ENCODE results near the gene RRP7A.
"Not testable (repeated sequence)": the region's sequence is repeated elsewhere in the genome, so short reads cannot be mapped to it uniquely, and the experiment has no call there.

The RRP7A gene

GRCh38 chr22:42533638-42533977, 14.0 kb upstream of the RRP7A start:
- Histone ChIP-seq H3K27ac (ENCODE audit: low read length) (no peak overlapping the region), H3K27me3 (ENCODE audit: control insufficient read depth, insufficient read depth, low read length) (peaks cover 6% of the 10 kb centered on the region), H3K4me3 (ENCODE audit: low read length) (no peak overlapping the region), H3K9me3 (ENCODE audit: control insufficient read depth, low read depth, low read length) (no peaks in the 10 kb centered on the region), H3K36me3 (ENCODE audit: control insufficient read depth, low read depth, low read length) (no peaks in the 10 kb centered on the region), H3K4me1 (ENCODE audit: control insufficient read depth, low read depth, low read length) (no peaks in the 10 kb centered on the region), H3K9ac (ENCODE audit: low read length) (no peak overlapping the region)

- not testable (repeated sequence) for H3K4me3 ChIP-seq (ENCODE audit: low read length); H3K9me3 ChIP-seq (ENCODE audit: control insufficient read depth, low read depth, low read length); H3K36me3 ChIP-seq (ENCODE audit: control insufficient read depth, low read depth, low read length); H3K4me1 ChIP-seq (ENCODE audit: control insufficient read depth, low read depth, low read length); H3K27ac ChIP-seq (ENCODE audit: low read length); H3K9ac ChIP-seq (ENCODE audit: low read length); H3K27me3 ChIP-seq (ENCODE audit: control insufficient read depth, insufficient read depth, low read length)
Observed at GRCh38 chr22:42531401-42532084, 11.9 kb upstream of the RRP7A start.

- not testable (repeated sequence) for H3K9ac ChIP-seq (ENCODE audit: low read length); H3K36me3 ChIP-seq (ENCODE audit: control insufficient read depth, low read depth, low read length); H3K9me3 ChIP-seq (ENCODE audit: control insufficient read depth, low read depth, low read length); H3K4me1 ChIP-seq (ENCODE audit: control insufficient read depth, low read depth, low read length); H3K27ac ChIP-seq (ENCODE audit: low read length); H3K27me3 ChIP-seq (ENCODE audit: control insufficient read depth, insufficient read depth, low read length); H3K4me3 ChIP-seq (ENCODE audit: low read length)
Observed at GRCh38 chr22:42529435-42529834, 9.8 kb upstream of the RRP7A start.

DNA sequence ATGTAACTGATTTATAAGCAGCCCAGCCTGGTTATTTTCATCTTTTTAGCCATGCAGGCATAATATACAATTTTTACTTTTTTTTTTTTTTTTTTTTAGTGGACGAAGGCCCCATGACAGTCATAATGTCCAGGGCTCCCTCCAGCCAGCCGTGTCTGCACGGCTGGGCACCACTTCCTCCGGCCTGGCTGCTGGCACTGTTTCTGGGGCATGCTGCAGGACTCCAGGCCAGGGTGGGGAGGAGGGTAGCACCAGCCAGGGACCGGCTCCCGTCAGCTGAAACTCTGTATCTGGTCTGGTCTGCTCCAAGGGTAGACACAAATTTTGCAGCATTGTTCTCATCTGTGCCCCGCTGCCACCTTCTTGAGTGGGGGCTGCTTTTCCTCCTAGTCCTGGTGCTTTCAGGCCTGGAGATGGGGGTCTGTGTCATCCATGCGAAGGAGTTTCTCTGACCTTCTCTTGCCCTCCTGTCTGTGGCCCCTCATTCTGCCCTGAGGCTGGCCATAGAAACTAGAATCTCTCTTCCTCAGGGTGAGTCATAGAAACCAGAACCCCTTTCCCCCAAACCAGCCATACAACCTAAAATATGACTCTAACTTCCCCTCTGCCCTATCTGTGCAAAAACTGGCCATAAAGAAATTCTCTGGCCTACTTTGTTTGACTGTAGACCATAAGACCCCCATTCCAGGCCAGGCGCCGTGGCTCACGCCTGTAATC, 9.2 kb upstream of the RRP7A start:
- peaks cover 6% of the 10 kb centered on the region for H3K27me3 ChIP-seq (ENCODE audit: control insufficient read depth, insufficient read depth, low read length)
- no peak overlapping the region for H3K27ac ChIP-seq (ENCODE audit: low read length)
- no peaks in the 10 kb centered on the region for H3K4me1 ChIP-seq (ENCODE audit: control insufficient read depth, low read depth, low read length)
- no peak overlapping the region for H3K9ac ChIP-seq (ENCODE audit: low read length)
- H3K36me3 ChIP-seq (ENCODE audit: control insufficient read depth, low read depth, low read length) = no peaks in the 10 kb centered on the region
- H3K4me3 ChIP-seq (ENCODE audit: low read length) = no peak overlapping the region
- H3K9me3 ChIP-seq (ENCODE audit: control insufficient read depth, low read depth, low read length) = no peaks in the 10 kb centered on the region

- H3K36me3 ChIP-seq (ENCODE audit: control insufficient read depth, low read depth, low read length) = no peaks in the 10 kb centered on the region
- H3K27ac ChIP-seq (ENCODE audit: low read length) = no peak overlapping the region
- no peak overlapping the region for H3K4me3 ChIP-seq (ENCODE audit: low read length)
- no peaks in the 10 kb centered on the region for H3K4me1 ChIP-seq (ENCODE audit: control insufficient read depth, low read depth, low read length)
- no peak overlapping the region for H3K9ac ChIP-seq (ENCODE audit: low read length)
- H3K9me3 ChIP-seq (ENCODE audit: control insufficient read depth, low read depth, low read length) = no peaks in the 10 kb centered on the region
- no peaks in the 10 kb centered on the region for H3K27me3 ChIP-seq (ENCODE audit: control insufficient read depth, insufficient read depth, low read length)
Observed at GRCh38 chr22:42522546-42522945, 3.0 kb upstream of the RRP7A start.

- H3K4me1 ChIP-seq (ENCODE audit: control insufficient read depth, low read depth, low read length) = no peaks in the 10 kb centered on the region
- no peaks in the 10 kb centered on the region for H3K9me3 ChIP-seq (ENCODE audit: control insufficient read depth, low read depth, low read length)
- no peak overlapping the region for H3K4me3 ChIP-seq (ENCODE audit: low read length)
- no peak overlapping the region for H3K9ac ChIP-seq (ENCODE audit: low read length)
- H3K27ac ChIP-seq (ENCODE audit: low read length) = no peak overlapping the region
- no peaks in the 10 kb centered on the region for H3K27me3 ChIP-seq (ENCODE audit: control insufficient read depth, insufficient read depth, low read length)
- peaks cover 10% of the 10 kb centered on the region for H3K36me3 ChIP-seq (ENCODE audit: control insufficient read depth, low read depth, low read length)
Observed at GRCh38 chr22:42521228-42521546, 1.6 kb upstream of the RRP7A start.

DNA sequence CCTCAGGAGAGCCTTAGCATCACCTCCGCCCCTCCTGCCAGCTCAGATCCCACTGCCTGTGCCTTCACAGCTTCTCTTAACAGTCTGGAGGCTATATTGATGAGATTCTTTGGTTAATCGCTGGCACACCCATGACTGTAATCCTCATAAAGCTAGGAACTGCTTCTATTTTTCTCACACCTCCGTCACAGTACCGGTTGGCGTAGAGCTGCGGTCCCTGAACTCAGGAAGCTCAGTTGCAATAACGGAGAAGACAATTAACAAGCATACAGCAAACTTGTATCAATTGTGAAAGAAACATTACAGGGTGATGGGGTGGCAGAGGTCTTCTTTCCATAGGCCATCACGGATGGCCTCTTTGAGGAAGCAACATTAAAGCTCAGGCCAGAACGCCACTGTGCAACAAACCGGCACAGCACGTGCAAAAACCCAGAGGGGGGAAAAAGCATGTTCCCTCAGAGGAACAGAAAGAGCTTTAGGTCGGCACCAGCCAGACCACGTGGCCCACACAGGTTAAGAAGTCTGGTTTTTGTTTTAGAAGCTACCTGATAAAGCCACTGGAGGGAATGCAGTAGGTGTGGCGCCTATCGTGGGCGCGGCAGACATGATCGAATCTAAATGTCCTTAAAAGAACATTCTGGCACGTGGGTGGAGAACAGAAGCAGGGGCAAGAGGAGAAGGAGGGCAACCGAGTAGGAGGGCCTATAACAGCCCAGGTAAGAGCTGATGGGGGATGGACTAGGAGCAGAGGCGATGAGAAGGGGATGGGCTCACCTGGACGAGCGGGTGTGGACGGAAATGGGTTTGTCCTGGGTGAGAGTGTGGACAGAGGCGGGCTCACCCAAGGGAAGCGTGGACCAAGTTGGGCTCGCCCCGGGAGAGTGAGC, 715 bp downstream of the RRP7A start:
- H3K27ac ChIP-seq (ENCODE audit: low read length); H3K4me1 ChIP-seq (ENCODE audit: control insufficient read depth, low read depth, low read length); H3K9me3 ChIP-seq (ENCODE audit: control insufficient read depth, low read depth, low read length); H3K27me3 ChIP-seq (ENCODE audit: control insufficient read depth, insufficient read depth, low read length): not testable (repeated sequence)
- H3K4me3 ChIP-seq (ENCODE audit: low read length) = peak overlapping the region; percentile 70
- peaks cover 15% of the 10 kb centered on the region for H3K36me3 ChIP-seq (ENCODE audit: control insufficient read depth, low read depth, low read length)
- peak overlapping the region; percentile 77 for H3K9ac ChIP-seq (ENCODE audit: low read length)

GRCh38 chr22:42517103-42517502, 2.5 kb downstream of the RRP7A start:
- not testable (repeated sequence) for H3K27ac ChIP-seq (ENCODE audit: low read length); H3K27me3 ChIP-seq (ENCODE audit: control insufficient read depth, insufficient read depth, low read length); H3K9ac ChIP-seq (ENCODE audit: low read length); H3K9me3 ChIP-seq (ENCODE audit: control insufficient read depth, low read depth, low read length); H3K4me3 ChIP-seq (ENCODE audit: low read length); H3K4me1 ChIP-seq (ENCODE audit: control insufficient read depth, low read depth, low read length)
- H3K36me3 ChIP-seq (ENCODE audit: control insufficient read depth, low read depth, low read length) = peaks cover 20% of the 10 kb centered on the region

- H3K9ac ChIP-seq (ENCODE audit: low read length) = no peak overlapping the region
- no peaks in the 10 kb centered on the region for H3K4me1 ChIP-seq (ENCODE audit: control insufficient read depth, low read depth, low read length)
- no peaks in the 10 kb centered on the region for H3K27me3 ChIP-seq (ENCODE audit: control insufficient read depth, insufficient read depth, low read length)
- no peak overlapping the region for H3K27ac ChIP-seq (ENCODE audit: low read length)
- peaks cover 24% of the 10 kb centered on the region for H3K36me3 ChIP-seq (ENCODE audit: control insufficient read depth, low read depth, low read length)
- no peaks in the 10 kb centered on the region for H3K9me3 ChIP-seq (ENCODE audit: control insufficient read depth, low read depth, low read length)
- H3K4me3 ChIP-seq (ENCODE audit: low read length) = no peak overlapping the region
Observed at GRCh38 chr22:42515896-42516295, 3.7 kb downstream of the RRP7A start.

DNA sequence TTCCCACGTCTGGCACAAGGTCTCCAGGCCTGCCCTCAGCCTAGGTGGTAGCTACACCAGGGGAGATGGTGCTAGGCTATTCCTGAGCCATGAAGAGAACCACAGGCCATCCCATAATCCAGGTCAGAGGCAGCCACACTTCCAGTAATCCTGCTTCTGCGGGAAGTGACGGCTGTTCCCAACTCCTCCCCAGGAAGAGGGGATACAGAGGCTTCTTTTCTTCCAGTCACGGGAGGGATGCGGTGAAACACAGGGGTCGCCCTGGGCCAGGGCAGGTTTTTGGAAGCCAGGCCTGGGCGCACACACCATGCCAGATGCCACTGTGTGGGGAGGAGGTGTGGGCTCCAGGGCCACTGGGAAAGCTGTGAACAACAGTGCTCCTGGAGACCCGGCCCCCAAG, 4.3 kb downstream of the RRP7A start:
- H3K27me3 ChIP-seq (ENCODE audit: control insufficient read depth, insufficient read depth, low read length); H3K4me3 ChIP-seq (ENCODE audit: low read length); H3K9me3 ChIP-seq (ENCODE audit: control insufficient read depth, low read depth, low read length); H3K9ac ChIP-seq (ENCODE audit: low read length); H3K4me1 ChIP-seq (ENCODE audit: control insufficient read depth, low read depth, low read length); H3K27ac ChIP-seq (ENCODE audit: low read length): not testable (repeated sequence)
- peaks cover 24% of the 10 kb centered on the region for H3K36me3 ChIP-seq (ENCODE audit: control insufficient read depth, low read depth, low read length)

- not testable (repeated sequence) for H3K9ac ChIP-seq (ENCODE audit: low read length); H3K27ac ChIP-seq (ENCODE audit: low read length); H3K9me3 ChIP-seq (ENCODE audit: control insufficient read depth, low read depth, low read length); H3K4me3 ChIP-seq (ENCODE audit: low read length); H3K27me3 ChIP-seq (ENCODE audit: control insufficient read depth, insufficient read depth, low read length); H3K4me1 ChIP-seq (ENCODE audit: control insufficient read depth, low read depth, low read length)
- peaks cover 24% of the 10 kb centered on the region for H3K36me3 ChIP-seq (ENCODE audit: control insufficient read depth, low read depth, low read length)
Observed at GRCh38 chr22:42514331-42514730, 5.3 kb downstream of the RRP7A start.

All from iPS-18a (cell line).